ENCODE results near the gene GBA2.

GBA2 gene

GRCh38 chr9:35763803-35764202 lies 14.8 kb upstream of the GBA2 start:
- DNase-seq = no peak

- no peak for DNase-seq
Observed at GRCh38 chr9:35763181-35763580, 14.2 kb upstream of the GBA2 start.

GRCh38 chr9:35760651-35761050 lies 11.6 kb upstream of the GBA2 start:
- DNase-seq = no peak

- no peak for DNase-seq
Observed at GRCh38 chr9:35759795-35760194, 10.8 kb upstream of the GBA2 start.

GRCh38 chr9:35758475-35759050 lies 9.5 kb upstream of the GBA2 start:
- DNase-seq = no peak

- DNase-seq = no peak
Observed at GRCh38 chr9:35757892-35758275, 8.9 kb upstream of the GBA2 start.

GRCh38 chr9:35757226-35757891 lies 8.3 kb upstream of the GBA2 start:
- DNase-seq = peak; percentile 57

- DNase-seq = peak; percentile 67
Observed at GRCh38 chr9:35756275-35757225, 7.5 kb upstream of the GBA2 start.

GRCh38 chr9:35755071-35755470 lies 6.0 kb upstream of the GBA2 start:
- DNase-seq = no peak

- no peak for DNase-seq
Observed at GRCh38 chr9:35754264-35754663, 5.2 kb upstream of the GBA2 start, which contains the start of gene MSMP. MSMP (minus strand) TSS chr9:35754276; CDS start chr9:35754129, 147 bp downstream.

GRCh38 chr9:35753466-35753865 lies 4.4 kb upstream of the GBA2 start:
- DNase-seq = no peak

- DNase-seq = no peak
Observed at GRCh38 chr9:35750256-35750531, 1.2 kb upstream of the GBA2 start.

GRCh38 chr9:35749515-35750255 lies 657 bp upstream of the GBA2 start:
- peak; percentile 12 for DNase-seq

GRCh38 chr9:35748242-35748857 lies 678 bp downstream of the GBA2 start:
- DNase-seq = no peak

GRCh38 chr9:35746583-35746982 lies 2.4 kb downstream of the GBA2 start:
- no peak for DNase-seq

- no peak for DNase-seq
Observed at GRCh38 chr9:35745569-35745968, 3.5 kb downstream of the GBA2 start.

- DNase-seq = no peak
Observed at GRCh38 chr9:35743880-35744518, 5.0 kb downstream of the GBA2 start.

- DNase-seq = no peak
Observed at GRCh38 chr9:35743452-35743851, 5.6 kb downstream of the GBA2 start.

GRCh38 chr9:35741740-35742139 lies 7.3 kb downstream of the GBA2 start:
- DNase-seq = no peak

GRCh38 chr9:35740243-35740642 lies 8.8 kb downstream of the GBA2 start:
- no peak for DNase-seq

GRCh38 chr9:35738924-35739323 lies 10.1 kb downstream of the GBA2 start:
- no peak for DNase-seq

GRCh38 chr9:35738186-35738585 lies 10.8 kb downstream of the GBA2 start:
- no peak for DNase-seq

Data from NCI-H1105 treated with DMSO at 0.1 percent for 48 hours (cell line).